HS-27A (cell line): ENCODE measurements around the gene DAPK2.

Experiments
- DNase-seq: peaks from one replicate; pipeline ENCODE4 v3.0.0-alpha.2; 2012; ENCODE audit warnings: low read depth, missing footprints

Gene DAPK2

GRCh38 chr15:63942486-63943365, 103.6 kb downstream of the DAPK2 start:
- no peak for DNase-seq

- no peak for DNase-seq
Measured at GRCh38 chr15:63941698-63942465, 104.4 kb downstream of the DAPK2 start.

GRCh38 chr15:63940966-63941620, 105.2 kb downstream of the DAPK2 start:
- no peak for DNase-seq

GRCh38 chr15:63939531-63940130, 106.7 kb downstream of the DAPK2 start:
- DNase-seq: no peak

GRCh38 chr15:63938486-63939061, 107.7 kb downstream of the DAPK2 start:
- DNase-seq: no peak

GRCh38 chr15:63933522-63933921, 112.8 kb downstream of the DAPK2 start:
- DNase-seq: no peak

GRCh38 chr15:63931556-63931955, 114.7 kb downstream of the DAPK2 start:
- DNase-seq: no peak

DNA sequence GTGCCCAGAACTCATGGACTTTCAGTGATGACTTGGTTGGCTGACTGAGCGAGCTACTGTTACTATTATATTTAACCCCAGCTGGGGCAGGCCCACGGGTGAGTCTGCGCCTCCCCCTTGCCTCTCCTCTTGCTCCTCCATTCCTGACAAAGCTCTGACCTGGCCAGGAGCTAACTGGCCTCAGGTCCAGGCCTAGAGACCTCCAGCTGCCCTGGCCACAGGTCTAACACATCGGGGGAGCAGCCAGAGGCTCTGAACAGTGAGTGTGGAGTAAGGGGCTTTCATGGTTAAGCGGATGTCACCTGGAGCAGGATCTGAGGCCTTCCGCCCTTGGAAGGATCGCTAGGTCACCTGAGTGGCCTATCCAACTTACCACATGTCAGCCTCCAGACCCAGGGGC, 116.3 kb downstream of the DAPK2 start:
- DNase-seq: no peak

- DNase-seq: no peak
Measured at GRCh38 chr15:63928185-63928842, 118.0 kb downstream of the DAPK2 start.

- DNase-seq: no peak
Measured at GRCh38 chr15:63923993-63924950, 122.0 kb downstream of the DAPK2 start.

GRCh38 chr15:63922916-63923315, 123.4 kb downstream of the DAPK2 start:
- DNase-seq: no peak

DNA sequence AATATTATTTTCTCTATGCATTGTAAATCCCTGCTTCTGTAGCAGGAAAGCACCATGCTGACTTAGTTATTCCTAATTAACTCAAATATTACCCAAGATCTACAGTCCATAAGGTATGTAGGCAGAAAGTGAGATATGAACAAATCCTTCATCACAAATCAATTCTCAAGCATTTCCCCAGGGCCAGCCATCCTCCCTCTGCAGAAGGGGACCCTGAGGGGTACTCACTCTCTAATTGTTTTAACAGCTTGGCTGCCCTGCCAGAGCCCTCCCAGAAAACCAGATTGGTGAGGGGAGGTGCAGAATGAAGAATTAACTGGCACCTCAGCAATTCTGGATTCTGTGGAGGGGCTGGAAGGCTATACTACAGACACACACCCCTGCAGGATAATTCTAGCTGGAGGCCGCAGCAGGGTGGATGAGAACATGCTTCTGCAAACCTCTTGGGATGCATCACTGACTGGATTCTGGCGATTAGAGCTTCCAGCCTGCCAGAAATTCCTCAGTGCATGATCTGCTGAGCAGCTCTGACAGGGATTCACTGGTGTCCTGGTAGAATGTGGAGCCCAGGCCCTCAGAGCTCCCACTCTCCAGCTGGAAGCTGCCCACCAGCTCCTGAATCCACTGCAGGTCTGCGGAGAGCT, 123.9 kb downstream of the DAPK2 start:
- no peak for DNase-seq

DNA sequence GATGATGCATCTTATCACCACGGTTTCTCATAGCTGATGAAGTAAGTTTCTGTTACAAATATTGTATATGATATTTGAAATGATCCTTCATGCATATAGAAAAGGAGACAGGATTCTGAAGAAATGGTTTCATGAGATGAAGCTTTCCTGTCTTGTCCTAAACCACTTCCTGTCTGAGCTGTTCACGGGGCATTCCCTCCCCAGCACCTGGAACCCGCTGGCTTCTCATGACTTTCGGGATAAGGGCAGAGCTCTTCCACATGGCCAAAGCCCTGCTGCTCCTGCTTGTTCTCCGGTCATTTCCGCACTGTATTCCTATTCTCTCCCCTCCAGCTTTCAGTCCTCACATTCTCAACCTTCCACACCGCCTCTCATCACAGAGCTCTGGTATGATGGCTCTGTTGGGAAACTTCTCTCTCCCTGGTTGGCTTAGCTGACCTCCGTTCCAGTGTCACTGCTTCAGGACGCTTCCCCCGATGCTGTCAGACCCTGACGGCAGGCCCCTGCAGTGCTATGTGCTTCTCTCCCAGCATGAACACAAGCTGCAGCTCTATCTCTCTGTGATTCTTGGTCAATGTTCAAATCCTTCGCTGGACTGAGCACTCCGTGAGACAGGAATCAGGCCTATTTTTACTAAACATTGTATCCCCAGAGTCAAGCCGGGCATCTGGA, 125.6 kb downstream of the DAPK2 start:
- DNase-seq: no peak

GRCh38 chr15:63918901-63919348, 127.4 kb downstream of the DAPK2 start:
- DNase-seq: no peak

DNA sequence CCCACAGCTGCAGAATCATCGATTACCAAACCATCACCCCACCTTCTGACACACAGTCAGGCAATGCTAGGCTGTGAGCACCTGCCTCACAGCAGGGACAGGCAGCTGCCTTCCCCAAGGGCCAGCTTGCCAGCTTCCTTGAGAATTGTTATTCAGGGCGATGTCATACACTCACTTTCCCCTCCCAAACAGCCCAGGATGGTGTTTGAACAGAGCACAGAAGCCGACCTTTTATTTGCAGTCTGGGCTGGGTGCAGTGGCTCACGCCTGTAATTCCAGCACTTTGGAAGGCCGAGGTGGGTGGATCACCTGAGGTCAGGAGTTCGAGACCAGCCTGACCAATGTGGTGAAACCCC, 128.0 kb downstream of the DAPK2 start:
- no peak for DNase-seq

- no peak for DNase-seq
Measured at GRCh38 chr15:63917588-63918316, 128.5 kb downstream of the DAPK2 start.

GRCh38 chr15:63915873-63916771, 130.2 kb downstream of the DAPK2 start:
- DNase-seq: no peak
